SH-SY5Y (cell line): ENCODE results near the gene FGD4.

Experiments used
- GATA2 ChIP-seq: IDR thresholded peaks from 2 replicates; pipeline ENCODE4 v1.6.1; 2011; ENCODE audit warnings: mild to moderate bottlenecking, low read depth, low read length
- GATA3 ChIP-seq: IDR thresholded peaks from 2 replicates; pipeline ENCODE4 v1.6.1; 2011; ENCODE audit warnings: low read depth, mild to moderate bottlenecking, low read length, moderate library complexity

DNA sequence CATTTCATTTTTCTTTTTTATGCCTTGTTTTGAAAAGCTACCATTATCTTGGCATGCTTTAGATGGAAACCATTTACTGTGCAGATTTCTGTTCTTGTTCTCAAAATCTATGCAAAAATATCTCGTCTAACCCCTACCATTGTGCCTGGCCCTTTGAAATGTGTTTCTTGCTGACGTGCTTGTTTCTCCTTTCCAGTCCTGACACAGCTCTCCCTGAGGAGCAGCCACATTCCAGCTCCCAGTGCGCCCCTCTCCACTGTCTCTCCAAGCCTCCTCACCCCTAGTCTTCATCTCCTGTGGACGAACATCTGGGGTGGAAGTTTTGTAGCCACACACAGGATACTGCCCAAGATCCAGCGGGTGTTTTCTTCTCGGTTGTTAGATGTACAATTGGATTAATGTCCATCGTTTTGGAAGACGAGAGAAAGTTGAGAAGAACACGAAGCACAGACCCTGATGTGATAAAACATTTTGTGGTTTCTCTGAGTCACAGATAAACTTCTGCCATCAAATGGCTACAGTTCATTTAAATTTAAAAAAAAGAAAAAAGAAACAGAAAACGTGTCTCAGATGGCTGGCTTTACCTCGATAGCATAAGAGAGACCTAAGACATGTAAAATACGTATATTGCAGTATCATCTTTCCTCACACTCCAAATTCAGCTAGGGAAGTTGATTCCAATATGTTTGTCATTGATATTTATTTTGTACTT, 21.9 kb upstream of the FGD4 start:
- TF ChIP-seq GATA2 (no peak), GATA3 (no peak)
